ENCODE results near the gene HIVEP2. TPM values are rescaled to one million over a fixed set of nuclear protein-coding genes. Genes with fewer than 3 reads are reported as not detected.

Gene HIVEP2
- total RNA-seq, 2 experiments from 2014 or later = 48.4 to 48.6 TPM

DNA sequence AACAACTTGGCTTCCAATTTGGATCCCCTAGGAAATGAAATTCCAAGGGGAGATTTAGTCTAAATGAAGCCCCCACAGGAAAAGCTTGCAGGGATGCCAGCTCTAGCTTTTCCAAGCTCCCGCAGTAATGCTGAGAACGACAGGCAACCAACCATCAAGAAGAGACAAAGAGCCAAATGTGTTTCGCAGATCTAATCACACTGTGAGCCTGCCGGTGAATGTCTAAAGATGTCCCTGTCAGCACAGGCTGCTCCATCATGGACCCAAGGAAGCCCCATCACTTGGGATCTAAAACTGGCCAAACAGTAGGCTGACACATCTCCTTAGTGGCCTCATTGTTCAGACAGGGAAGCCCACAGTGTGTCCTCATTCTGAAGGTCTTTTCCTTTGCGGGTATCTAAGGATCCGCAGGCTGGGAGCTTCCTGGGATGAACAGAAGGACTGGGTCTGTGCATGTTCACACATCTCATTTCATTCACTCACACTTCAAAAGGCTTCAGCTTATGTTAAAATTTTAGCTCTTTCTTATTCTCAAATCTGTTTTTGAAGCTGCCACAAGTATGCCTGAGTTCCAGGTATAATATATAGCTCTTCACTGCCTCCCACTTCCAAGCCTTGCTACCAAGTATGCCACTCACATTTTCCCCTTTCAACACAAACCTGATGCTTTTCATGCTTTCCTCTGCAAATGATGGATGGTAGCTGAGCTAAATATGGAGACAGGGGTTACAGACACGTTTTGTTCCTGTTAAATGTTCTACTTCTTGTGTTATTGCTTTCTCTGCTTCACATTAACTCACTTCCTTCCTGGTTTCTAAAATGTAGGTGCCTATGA, 229.8 kb downstream of the HIVEP2 start:
- Mint-ChIP-seq H3K9me3 (peaks cover 12% of the 10 kb centered on the region), H3K36me3 (ENCODE audit: low read depth) (no peaks in the 10 kb centered on the region), H3K4me1 (ENCODE audit: low read depth) (peaks cover 6% of the 10 kb centered on the region), H3K27me3 (no peaks in the 10 kb centered on the region), H3K27ac (no peak overlapping the region), H3K4me3 (no peak overlapping the region)
- no peaks in the 10 kb centered on the region for H3K36me3 ChIP-seq (ENCODE audit: insufficient read depth, low read length)
- intact Hi-C loops (cut with DNase I, micrococcal nuclease) = no loop called here
- ChIA-PET CTCF (no interaction called here), POLR2A (no interaction called here)
- DNase-seq (no peak), ATAC-seq (ENCODE audit: poor library complexity) (no peak)
- H3K4me3 ChIP-seq (ENCODE audit: low read length) = no peak overlapping the region
- peaks cover 0 to 19% of the 10 kb centered on the region in 2 experiments for H3K9me3 ChIP-seq (ENCODE audit: control insufficient read depth in 1 of 2, insufficient read depth in 1 of 2, low read length in 2 of 2)
- H3K27ac ChIP-seq (ENCODE audit: low read depth in 1 of 2, low read length in 2 of 2) = no peak overlapping the region
- H3K4me1 ChIP-seq (ENCODE audit: insufficient read depth, low read length) = no peaks in the 10 kb centered on the region
- TF ChIP-seq, protein P1, sequence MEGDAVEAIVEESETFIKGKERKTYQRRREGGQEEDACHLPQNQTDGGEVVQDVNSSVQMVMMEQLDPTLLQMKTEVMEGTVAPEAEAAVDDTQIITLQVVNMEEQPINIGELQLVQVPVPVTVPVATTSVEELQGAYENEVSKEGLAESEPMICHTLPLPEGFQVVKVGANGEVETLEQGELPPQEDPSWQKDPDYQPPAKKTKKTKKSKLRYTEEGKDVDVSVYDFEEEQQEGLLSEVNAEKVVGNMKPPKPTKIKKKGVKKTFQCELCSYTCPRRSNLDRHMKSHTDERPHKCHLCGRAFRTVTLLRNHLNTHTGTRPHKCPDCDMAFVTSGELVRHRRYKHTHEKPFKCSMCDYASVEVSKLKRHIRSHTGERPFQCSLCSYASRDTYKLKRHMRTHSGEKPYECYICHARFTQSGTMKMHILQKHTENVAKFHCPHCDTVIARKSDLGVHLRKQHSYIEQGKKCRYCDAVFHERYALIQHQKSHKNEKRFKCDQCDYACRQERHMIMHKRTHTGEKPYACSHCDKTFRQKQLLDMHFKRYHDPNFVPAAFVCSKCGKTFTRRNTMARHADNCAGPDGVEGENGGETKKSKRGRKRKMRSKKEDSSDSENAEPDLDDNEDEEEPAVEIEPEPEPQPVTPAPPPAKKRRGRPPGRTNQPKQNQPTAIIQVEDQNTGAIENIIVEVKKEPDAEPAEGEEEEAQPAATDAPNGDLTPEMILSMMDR (IDR thresholded peaks at IDR 0.05) = no peak
- no peaks in the 10 kb centered on the region for H3K27me3 ChIP-seq (ENCODE audit: control insufficient read depth in 1 of 2, insufficient read depth in 2 of 2, low read length in 2 of 2)

DNA sequence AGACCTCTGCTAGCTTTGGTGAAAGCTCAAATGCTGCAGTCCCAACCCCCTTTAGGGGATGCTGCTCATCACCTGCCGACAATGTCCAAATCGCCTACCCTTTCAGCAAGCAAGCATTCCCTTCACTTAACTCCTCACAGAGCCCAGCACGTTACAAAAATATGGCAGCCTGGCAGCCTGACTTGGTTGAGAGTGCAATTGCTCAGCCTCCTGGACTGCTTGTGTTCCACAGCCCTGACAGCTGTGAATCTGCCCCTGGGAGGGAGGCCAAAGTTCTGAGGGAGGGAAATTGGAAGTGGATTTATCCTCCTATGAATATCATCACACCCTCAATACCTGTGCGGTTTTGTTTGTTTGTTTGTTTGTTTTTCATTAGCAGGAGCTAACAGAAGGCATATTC, 231.0 kb downstream of the HIVEP2 start:
- ATAC-seq (ENCODE audit: poor library complexity) (no peak), DNase-seq (no peak)
- no peaks in the 10 kb centered on the region for H3K36me3 Mint-ChIP-seq (ENCODE audit: low read depth)
- no peak overlapping the region for H3K4me3 Mint-ChIP-seq
- CTCF ChIA-PET = no interaction called here
- no peak overlapping the region for H3K27ac Mint-ChIP-seq
- no peaks in the 10 kb centered on the region for H3K27me3 Mint-ChIP-seq
- H3K9me3 Mint-ChIP-seq = peaks cover 6% of the 10 kb centered on the region
- no peaks in the 10 kb centered on the region for H3K27me3 ChIP-seq (ENCODE audit: control insufficient read depth in 1 of 2, insufficient read depth in 2 of 2, low read length in 2 of 2)
- H3K27ac ChIP-seq (ENCODE audit: low read depth in 1 of 2, low read length in 2 of 2) = no peak overlapping the region
- POLR2A ChIA-PET = no interaction called here
- peaks cover 6% of the 10 kb centered on the region for H3K4me1 Mint-ChIP-seq (ENCODE audit: low read depth)
- no peaks in the 10 kb centered on the region for H3K4me1 ChIP-seq (ENCODE audit: insufficient read depth, low read length)
- intact Hi-C loops (cut with DNase I, micrococcal nuclease) = no loop called here
- no peak overlapping the region for H3K4me3 ChIP-seq (ENCODE audit: low read length)
- TF ChIP-seq, protein P1 (IDR thresholded peaks at IDR 0.05) = no peak
- peaks cover 0 to 10% of the 10 kb centered on the region in 2 experiments for H3K9me3 ChIP-seq (ENCODE audit: control insufficient read depth in 1 of 2, insufficient read depth in 1 of 2, low read length in 2 of 2)
- no peaks in the 10 kb centered on the region for H3K36me3 ChIP-seq (ENCODE audit: insufficient read depth, low read length)

DNA sequence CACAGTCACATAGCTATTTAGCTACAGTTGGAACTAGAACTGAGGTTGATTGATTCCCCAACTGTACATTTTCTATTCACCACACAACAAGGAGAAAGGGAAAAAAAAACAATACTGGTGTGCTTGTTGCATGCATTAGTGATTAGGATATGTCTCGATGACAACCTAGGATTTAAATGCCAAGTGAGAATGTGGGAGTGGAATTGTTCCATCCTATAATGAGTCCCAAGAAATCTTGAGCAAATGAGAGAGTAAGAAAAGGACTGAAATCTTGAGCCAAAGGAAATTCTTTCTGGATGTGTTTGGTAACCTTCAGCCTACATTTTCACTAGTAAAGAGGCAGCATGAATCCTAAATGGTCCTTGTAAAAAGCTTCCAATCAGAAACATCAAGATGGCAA, 232.7 kb downstream of the HIVEP2 start:
- intact Hi-C loops (cut with DNase I, micrococcal nuclease) = no loop called here
- DNase-seq (no peak), ATAC-seq (ENCODE audit: poor library complexity) (no peak)
- Mint-ChIP-seq H3K4me1 (ENCODE audit: low read depth) (peaks cover 10% of the 10 kb centered on the region), H3K36me3 (ENCODE audit: low read depth) (no peaks in the 10 kb centered on the region), H3K27ac (no peak overlapping the region), H3K4me3 (no peak overlapping the region), H3K9me3 (no peaks in the 10 kb centered on the region), H3K27me3 (no peaks in the 10 kb centered on the region)
- no peak overlapping the region for H3K4me3 ChIP-seq (ENCODE audit: low read length)
- no peak overlapping the region for H3K27ac ChIP-seq (ENCODE audit: low read depth in 1 of 2, low read length in 2 of 2)
- no peaks in the 10 kb centered on the region for H3K9me3 ChIP-seq (ENCODE audit: control insufficient read depth in 1 of 2, insufficient read depth in 1 of 2, low read length in 2 of 2)
- H3K36me3 ChIP-seq (ENCODE audit: insufficient read depth, low read length) = no peaks in the 10 kb centered on the region
- TF ChIP-seq, protein P1 (IDR thresholded peaks at IDR 0.05) = no peak
- CTCF ChIA-PET = no interaction called here
- no peaks in the 10 kb centered on the region for H3K4me1 ChIP-seq (ENCODE audit: insufficient read depth, low read length)
- no peaks in the 10 kb centered on the region for H3K27me3 ChIP-seq (ENCODE audit: control insufficient read depth in 1 of 2, insufficient read depth in 2 of 2, low read length in 2 of 2)
- POLR2A ChIA-PET = no interaction called here
